Mammary epithelial cell (primary cell): ENCODE measurements around the gene RPL31.

Experiments
- EZH2 ChIP-seq: IDR thresholded peaks from 2 replicates; pipeline ENCODE4 v1.6.1; 2012; ENCODE audit warnings: low read length, inconsistent platforms, borderline replicate concordance
- TF ChIP-seq, protein P1 (sequence below), 2 donors: IDR thresholded peaks in 1 of 2; conservative IDR thresholded peaks in 1 of 2; 2 replicates each; pipeline ENCODE4 v1.5.1; 2011 to 2012; ENCODE audit warnings: inconsistent platforms in 2 of 2, low read length in 2 of 2, mild to moderate bottlenecking in 2 of 2, control low read depth in 1 of 2, low read depth in 1 of 2; ENCODE audit not compliant: insufficient read depth in 1 of 2; ENCODE audit errors: extremely low read depth in 1 of 2

DNA sequence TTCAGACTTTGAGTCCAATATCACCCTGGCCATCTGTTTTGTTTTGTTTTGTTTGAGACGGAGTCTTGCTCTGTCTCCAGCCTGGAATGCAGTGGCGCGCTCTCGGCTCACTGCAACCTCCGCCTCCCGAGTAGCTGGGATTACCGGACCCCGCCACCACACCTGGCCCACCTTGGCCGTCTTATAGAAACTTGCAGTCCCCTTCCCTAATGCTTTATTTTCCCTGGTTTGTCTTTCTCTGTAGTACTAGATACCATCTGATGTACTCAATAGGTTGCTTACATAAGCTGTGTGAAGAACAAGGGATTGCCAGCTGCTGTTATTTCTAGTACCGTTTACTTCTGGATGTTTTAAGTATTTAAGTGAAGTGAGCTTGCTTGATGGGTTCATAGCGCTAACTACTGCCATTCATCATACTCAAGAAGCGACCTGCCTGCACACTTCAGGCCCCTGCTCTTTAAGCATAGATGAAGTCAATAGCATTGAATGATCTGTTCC, 1.2 kb downstream of the RPL31 start:
- TF ChIP-seq, protein P1, sequence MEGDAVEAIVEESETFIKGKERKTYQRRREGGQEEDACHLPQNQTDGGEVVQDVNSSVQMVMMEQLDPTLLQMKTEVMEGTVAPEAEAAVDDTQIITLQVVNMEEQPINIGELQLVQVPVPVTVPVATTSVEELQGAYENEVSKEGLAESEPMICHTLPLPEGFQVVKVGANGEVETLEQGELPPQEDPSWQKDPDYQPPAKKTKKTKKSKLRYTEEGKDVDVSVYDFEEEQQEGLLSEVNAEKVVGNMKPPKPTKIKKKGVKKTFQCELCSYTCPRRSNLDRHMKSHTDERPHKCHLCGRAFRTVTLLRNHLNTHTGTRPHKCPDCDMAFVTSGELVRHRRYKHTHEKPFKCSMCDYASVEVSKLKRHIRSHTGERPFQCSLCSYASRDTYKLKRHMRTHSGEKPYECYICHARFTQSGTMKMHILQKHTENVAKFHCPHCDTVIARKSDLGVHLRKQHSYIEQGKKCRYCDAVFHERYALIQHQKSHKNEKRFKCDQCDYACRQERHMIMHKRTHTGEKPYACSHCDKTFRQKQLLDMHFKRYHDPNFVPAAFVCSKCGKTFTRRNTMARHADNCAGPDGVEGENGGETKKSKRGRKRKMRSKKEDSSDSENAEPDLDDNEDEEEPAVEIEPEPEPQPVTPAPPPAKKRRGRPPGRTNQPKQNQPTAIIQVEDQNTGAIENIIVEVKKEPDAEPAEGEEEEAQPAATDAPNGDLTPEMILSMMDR (conservative IDR thresholded peaks at IDR 0.05 in 1 of 2, IDR thresholded peaks at IDR 0.05 in 1 of 2; ENCODE audit: extremely low read depth in 1 of 2, insufficient read depth in 1 of 2, low read depth in 1 of 2, low read length in 2 of 2), result no peak
- no peak for TF ChIP-seq EZH2
